ENCODE results near the gene ACTN4. TPM values are rescaled to one million over a fixed set of nuclear protein-coding genes. Genes with fewer than 3 reads are reported as not detected.

The ACTN4 gene
- total and polyA plus RNA-seq, 2 experiments from 2014 or later: 68.9 to 427 TPM

DNA sequence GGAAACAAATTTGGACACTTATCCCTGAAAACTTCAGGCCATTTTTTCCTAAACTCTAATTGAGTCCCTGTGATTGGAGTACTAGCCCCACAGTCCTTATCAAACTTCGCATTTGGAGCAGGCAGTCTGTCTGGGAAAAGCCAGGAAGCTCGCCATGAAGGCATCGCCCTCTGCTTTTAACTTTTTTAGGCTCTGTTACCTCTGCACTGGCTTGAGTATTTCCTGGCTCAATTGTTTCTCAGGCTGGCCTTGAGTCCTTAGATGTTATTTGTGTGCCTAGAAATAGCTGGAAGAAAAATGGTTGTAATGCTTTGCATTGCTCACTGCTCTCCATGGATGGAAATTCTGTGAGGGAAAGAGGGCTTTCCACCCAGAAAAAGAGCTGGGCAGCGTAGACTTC lies 24.2 kb downstream of the ACTN4 start (continued):
- no peak for TF ChIP-seq REST (IDR thresholded peaks at IDR 0.05; ENCODE audit: unreplicated experiment)
- TF ChIP-seq JUNB (IDR thresholded peaks at IDR 0.05; ENCODE audit: unreplicated experiment): no peak
- no peak for TF ChIP-seq ZNF331 (CRISPR knock-in tag; IDR thresholded peaks at IDR 0.05; ENCODE audit: low read depth)
- no peak for TF ChIP-seq EZH2 (IDR thresholded peaks at IDR 0.05; ENCODE audit: low read depth, unreplicated experiment)
- TF ChIP-seq, protein P1, sequence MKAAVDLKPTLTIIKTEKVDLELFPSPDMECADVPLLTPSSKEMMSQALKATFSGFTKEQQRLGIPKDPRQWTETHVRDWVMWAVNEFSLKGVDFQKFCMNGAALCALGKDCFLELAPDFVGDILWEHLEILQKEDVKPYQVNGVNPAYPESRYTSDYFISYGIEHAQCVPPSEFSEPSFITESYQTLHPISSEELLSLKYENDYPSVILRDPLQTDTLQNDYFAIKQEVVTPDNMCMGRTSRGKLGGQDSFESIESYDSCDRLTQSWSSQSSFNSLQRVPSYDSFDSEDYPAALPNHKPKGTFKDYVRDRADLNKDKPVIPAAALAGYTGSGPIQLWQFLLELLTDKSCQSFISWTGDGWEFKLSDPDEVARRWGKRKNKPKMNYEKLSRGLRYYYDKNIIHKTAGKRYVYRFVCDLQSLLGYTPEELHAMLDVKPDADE (IDR thresholded peaks at IDR 0.05): no peak
- TF ChIP-seq, protein P2, sequence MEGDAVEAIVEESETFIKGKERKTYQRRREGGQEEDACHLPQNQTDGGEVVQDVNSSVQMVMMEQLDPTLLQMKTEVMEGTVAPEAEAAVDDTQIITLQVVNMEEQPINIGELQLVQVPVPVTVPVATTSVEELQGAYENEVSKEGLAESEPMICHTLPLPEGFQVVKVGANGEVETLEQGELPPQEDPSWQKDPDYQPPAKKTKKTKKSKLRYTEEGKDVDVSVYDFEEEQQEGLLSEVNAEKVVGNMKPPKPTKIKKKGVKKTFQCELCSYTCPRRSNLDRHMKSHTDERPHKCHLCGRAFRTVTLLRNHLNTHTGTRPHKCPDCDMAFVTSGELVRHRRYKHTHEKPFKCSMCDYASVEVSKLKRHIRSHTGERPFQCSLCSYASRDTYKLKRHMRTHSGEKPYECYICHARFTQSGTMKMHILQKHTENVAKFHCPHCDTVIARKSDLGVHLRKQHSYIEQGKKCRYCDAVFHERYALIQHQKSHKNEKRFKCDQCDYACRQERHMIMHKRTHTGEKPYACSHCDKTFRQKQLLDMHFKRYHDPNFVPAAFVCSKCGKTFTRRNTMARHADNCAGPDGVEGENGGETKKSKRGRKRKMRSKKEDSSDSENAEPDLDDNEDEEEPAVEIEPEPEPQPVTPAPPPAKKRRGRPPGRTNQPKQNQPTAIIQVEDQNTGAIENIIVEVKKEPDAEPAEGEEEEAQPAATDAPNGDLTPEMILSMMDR (conservative IDR thresholded peaks at IDR 0.05; ENCODE audit: low read depth in 2 of 2): no peak
- TF ChIP-seq ZNF114 (CRISPR knock-in tag; IDR thresholded peaks at IDR 0.05): no peak
- TF ChIP-seq POLR2AphosphoS5 (IDR thresholded peaks at IDR 0.05; ENCODE audit: low read depth): no peak

DNA sequence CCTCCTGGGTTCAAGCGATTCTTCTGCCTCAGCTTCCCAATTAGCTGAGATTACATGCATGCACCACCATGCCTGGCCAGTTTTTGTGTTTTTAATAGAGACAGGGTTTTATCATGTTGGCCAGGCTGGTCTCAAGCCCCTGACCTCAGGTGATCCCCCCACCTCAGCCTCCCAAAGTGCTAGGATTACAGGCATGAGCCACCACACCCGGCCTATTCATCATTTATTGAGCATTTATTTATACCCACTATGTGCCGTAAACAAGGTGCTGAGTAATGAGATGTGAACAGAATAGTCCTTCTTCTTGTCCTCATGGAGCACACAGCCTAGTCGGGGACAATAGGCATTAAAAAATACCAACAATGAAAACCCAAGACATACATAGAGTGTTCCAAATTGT lies 25.6 kb downstream of the ACTN4 start:
- no peak overlapping the region for H3K4me2 ChIP-seq
- ATAC-seq (no peak), DNase-seq (ENCODE audit: low spot score) (no peak)
- H4K20me1 ChIP-seq (replicated peaks; ENCODE audit: insufficient read depth): peaks cover 9% of the 10 kb centered on the region
- H3K27me3 ChIP-seq (ENCODE audit: insufficient read depth): no peaks in the 10 kb centered on the region
- Mint-ChIP-seq H3K4me1 (peaks cover 71% of the 10 kb centered on the region), H3K27me3 (ENCODE audit: insufficient read depth, low read depth, poor library complexity) (peaks cover 20% of the 10 kb centered on the region), H3K4me3 (no peak overlapping the region), H3K27ac (no peak overlapping the region), H3K9me3 (no peaks in the 10 kb centered on the region), H3K36me3 (ENCODE audit: low read depth) (peaks cover 28% of the 10 kb centered on the region)
- no peak overlapping the region for H2AFZ ChIP-seq
- peak overlapping the region; percentile 59; the same call in 1 of the 2 replicates for H3K27ac ChIP-seq (ENCODE audit: low read depth)
- H3K4me1 ChIP-seq (ENCODE audit: insufficient read depth): peaks cover 64% of the 10 kb centered on the region
- TF ChIP-seq EZH2 (IDR thresholded peaks at IDR 0.05; ENCODE audit: low read depth, unreplicated experiment): no peak
- no peak for TF ChIP-seq REST (IDR thresholded peaks at IDR 0.05; ENCODE audit: unreplicated experiment)
- TF ChIP-seq JUNB (IDR thresholded peaks at IDR 0.05; ENCODE audit: unreplicated experiment): no peak
- no peak for TF ChIP-seq EZH2phosphoT487 (IDR thresholded peaks at IDR 0.05; ENCODE audit: unreplicated experiment)
- TF ChIP-seq CREB1 (CRISPR knock-in tag; IDR thresholded peaks at IDR 0.05; ENCODE audit: low read depth): no peak
- no peak for TF ChIP-seq ZNF331 (CRISPR knock-in tag; IDR thresholded peaks at IDR 0.05; ENCODE audit: low read depth)
- H3K4me3 ChIP-seq: no peak overlapping the region
- H3F3A ChIP-seq (replicated peaks; ENCODE audit: low read depth): peaks cover 3% of the 10 kb centered on the region; the same call in 1 of the 2 replicates
- no peaks in the 10 kb centered on the region; the same call in 1 of the 2 replicates for H3K36me3 ChIP-seq (ENCODE audit: insufficient read depth)
- peaks cover 96% of the 10 kb centered on the region for H3K79me2 ChIP-seq (replicated peaks; ENCODE audit: insufficient read depth)
- no peaks in the 10 kb centered on the region for H3K9me2 ChIP-seq (ENCODE audit: insufficient read depth)

Measured in GM23338 (cell line).